GM18517 (cell line): ENCODE results near the gene OTULIN.

ENCODE experiments used
- ATAC-seq: cut with Tn5 transposase; IDR thresholded peaks from one replicate; pipeline ENCODE4 v1.9.1; 2021; ENCODE audit warnings: mild to moderate bottlenecking, moderate library complexity; ENCODE audit not compliant: unreplicated experiment

Gene OTULIN

DNA sequence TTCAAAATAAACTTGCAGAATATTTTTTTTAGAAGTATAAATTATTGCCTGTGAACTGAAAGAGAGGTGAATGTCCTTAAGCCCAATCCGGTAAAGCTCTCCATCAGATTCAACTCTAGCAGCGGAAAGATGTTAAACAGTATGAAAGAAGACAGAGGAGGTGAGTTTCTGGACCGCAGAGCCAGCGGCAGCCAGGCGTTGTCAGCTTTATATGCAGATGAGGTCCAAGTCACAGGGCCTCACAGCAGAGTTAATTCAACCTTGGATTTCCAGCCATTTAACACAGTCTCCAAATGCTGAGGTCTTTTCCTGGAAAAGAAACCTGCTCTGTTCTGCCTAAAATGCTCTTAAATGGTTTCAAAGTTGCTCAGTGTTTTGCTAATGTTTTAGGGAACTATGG, 75.5 kb downstream of the OTULIN start:
- no peak for ATAC-seq

DNA sequence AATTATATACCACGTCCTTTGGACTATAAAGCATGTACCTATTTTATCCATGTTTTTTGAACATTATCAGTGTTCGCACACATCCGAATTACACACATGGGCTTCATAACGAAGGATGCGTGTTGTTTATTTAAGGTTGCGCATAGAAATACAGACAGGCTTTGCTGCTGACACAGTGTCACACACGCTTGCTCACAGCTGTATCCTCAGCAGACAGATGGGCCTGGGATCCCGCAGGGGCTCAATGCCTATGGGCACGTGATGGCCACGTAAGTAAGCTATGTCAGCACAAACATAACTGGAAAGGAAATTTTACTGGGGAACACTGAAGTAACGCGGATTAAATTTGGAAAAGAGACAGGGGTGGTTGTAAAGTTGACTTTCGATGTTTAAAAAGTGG, 76.6 kb downstream of the OTULIN start:
- no peak for ATAC-seq

DNA sequence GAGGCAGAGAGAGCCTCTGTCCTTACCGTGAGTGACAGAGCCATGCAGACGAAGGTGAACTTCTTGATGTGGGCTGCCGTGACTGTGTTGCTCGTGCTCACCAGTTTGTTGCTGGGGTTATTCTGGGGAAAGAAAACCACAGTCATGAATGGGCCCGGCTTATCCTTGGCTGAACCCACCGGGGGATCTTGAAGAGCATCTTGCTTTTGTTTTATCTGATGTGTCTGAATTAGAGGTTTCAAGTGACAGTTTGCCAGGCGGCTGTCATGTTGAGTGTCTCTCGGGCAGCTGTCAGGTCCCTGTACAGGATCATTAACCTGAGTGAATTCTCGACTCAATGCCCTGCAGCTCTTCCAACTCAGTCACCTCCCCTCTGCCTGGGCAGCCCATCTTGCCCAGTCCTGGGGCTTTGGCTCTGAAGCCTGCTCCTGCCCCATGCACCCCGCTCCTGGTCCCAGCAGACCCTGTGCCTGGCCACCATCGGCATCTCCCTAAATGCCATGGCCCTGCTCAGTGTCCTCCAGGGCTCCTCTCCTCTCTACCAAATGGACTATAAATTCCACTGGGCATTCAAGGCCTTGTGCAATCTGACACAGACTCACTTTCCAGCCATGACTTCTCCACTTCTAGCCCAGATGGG, 77.4 kb downstream of the OTULIN start:
- no peak for ATAC-seq

DNA sequence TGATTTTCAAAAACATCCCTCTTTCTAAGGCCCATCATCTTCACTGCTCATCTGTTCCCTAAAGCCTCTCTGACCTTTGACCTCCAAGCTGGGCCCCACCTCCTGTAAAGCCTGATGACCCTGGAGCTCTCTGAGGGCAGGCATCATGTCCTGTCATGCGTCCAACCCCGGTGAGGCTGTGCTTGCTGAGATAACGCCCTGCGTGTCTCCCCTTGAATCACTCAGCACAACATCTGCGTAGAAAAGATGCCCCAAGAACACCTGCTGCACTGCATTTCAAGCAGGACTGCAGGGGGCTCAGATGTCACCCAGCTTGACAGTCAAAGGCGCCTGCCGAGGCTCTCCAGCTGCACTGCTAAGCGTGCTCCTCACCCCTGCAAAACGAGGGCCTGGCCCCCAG, 78.0 kb downstream of the OTULIN start:
- ATAC-seq, result no peak

DNA sequence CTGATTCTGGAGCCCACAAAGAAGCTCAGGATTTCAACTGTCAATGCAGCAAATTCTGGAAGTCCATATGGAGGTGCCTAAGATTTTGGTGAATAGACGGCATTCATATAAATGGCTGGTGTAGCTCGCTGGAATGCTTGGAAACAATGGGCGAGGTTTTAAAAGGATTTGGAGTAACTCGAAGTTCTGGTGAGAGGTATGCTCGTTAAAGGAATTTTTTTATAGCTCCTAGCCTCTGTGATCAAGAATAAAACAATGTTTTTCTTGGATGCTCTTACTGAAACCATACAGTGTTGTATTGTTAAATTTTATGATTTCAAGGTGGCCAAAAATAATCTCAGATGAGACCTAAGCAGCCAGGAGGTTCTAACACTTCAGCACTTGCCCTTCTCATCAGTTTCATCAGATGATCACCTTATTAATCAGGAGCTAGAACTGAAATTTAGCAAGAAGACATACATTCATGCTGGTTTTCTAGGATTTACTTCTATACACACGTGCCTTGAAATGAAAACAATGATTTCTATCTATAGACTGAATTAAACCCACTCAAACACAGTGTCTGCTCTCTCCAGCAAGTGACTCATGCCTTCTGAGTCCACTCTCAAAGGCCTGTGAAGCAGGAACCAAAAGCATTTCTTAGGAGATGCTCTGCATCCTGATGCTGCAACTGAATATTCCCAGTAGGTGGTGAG, 79.2 kb downstream of the OTULIN start:
- no peak for ATAC-seq

DNA sequence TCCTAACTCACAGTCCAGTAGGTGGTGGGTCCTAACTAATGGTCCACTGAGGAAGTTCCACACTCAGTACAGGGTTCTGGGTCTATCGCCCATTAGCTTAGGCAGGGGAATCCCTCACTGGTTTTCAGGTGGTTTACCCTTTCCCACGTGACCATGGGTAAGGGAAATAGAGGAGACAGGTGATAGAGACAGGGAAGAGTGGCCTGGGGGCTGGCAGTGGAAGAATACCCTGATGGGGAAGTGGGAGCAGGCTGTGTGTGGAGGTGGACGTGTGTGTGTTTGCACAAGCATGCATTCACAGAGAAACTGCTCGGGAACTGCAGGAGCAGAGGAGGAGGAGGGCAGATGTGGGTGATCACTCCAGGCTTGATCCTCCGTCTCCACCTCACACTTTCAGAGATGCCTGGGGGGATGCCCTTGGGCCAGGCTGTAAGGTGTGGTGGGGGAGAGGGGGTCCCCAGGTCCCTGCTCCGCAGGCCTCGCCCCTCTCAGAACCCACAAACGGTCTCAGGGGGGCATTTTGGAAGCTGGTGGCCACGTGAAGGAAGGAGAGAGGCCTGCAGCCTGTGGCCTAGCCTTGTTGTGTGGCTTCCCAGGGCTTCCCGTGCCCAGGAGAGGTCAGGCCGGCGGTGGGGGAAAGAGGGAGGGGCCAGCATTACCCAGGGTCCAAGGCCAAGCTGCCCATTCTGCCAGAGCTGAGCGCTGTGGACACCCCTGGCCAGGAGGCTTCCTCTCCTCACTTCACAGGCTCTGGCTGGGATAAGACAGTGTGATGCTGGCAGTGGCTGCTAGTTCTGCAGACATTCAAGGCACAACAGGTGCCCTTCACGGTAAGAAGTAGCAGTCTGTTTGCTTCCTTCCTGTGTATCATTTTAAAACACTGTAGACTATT, 80.0 kb downstream of the OTULIN start:
- ATAC-seq, result no peak

DNA sequence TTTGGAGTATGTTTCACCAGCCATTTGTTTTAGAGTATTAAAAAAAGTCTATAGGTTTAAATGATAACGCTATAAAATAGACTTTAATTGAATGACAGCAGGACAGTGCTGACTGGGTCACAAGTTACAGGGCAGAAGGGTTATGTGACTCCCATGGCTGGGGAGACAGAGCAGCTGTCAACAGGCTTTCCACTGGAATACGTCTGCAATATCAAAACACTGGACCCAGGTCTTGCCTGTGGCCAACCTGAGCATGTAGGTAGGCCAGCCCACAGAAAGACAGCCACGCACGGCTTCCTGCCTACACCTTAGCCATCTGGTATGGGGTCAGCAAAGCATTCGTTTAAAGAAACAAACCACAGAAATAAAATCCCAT, 80.7 kb downstream of the OTULIN start:
- no peak for ATAC-seq

DNA sequence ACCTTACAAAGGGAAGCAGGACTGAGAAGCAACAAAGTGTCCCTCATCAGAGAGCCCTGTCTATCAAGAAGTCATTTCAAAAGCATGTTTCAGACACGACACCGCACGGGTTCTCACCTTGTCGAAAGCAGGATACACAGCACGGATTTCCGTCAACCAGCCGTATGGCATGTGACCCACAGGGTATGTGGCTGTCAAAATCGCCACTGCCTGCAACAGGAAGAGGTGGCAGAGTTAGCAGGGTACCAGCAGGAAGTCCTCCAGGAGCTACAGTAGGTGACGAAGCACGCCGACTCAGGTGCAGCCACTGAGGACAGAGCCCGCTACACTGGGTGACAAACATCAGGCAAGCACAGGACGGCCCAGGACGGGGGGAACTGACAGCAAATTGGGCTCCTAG, 81.2 kb downstream of the OTULIN start:
- ATAC-seq, result no peak

GRCh38 chr5:14748180-14748900, 83.8 kb downstream of the OTULIN start:
- no peak for ATAC-seq
